CD4-positive, alpha-beta T cell treated with Interleukin-17A for 1 hour (primary cell): Measurements from ENCODE around the gene PTGS2.
"Not testable (repeated sequence)": the region's sequence is repeated elsewhere in the genome, so short reads cannot be mapped to it uniquely, and the experiment has no call there.

Source experiments
- DNase-seq: peaks from one replicate; pipeline ENCODE4 v3.0.0-alpha.2; 2020

The PTGS2 gene

GRCh38 chr1:186669784-186670183 is 10.4 kb downstream of the PTGS2 start:
- not testable (repeated sequence) for DNase-seq

GRCh38 chr1:186664217-186664616 is 16.0 kb downstream of the PTGS2 start:
- DNase-seq = not testable (repeated sequence)

GRCh38 chr1:186662752-186663151 is 17.5 kb downstream of the PTGS2 start:
- no peak for DNase-seq

- no peak for DNase-seq
These were observed 20.3 kb downstream of the PTGS2 start for GRCh38 chr1:186659890-186660341.

GRCh38 chr1:186658999-186659398 is 21.2 kb downstream of the PTGS2 start:
- no peak for DNase-seq

GRCh38 chr1:186657481-186657880 is 22.7 kb downstream of the PTGS2 start:
- DNase-seq = no peak

GRCh38 chr1:186655876-186656275 is 24.3 kb downstream of the PTGS2 start:
- DNase-seq = peak; percentile 22

- no peak for DNase-seq
These were observed 25.5 kb downstream of the PTGS2 start for GRCh38 chr1:186654741-186655140.

GRCh38 chr1:186653312-186653711 is 26.9 kb downstream of the PTGS2 start:
- DNase-seq = no peak

GRCh38 chr1:186648613-186649012 is 31.6 kb downstream of the PTGS2 start:
- no peak for DNase-seq

- DNase-seq = not testable (repeated sequence)
These were observed 32.2 kb downstream of the PTGS2 start for GRCh38 chr1:186647985-186648384.

- no peak for DNase-seq
These were observed 36.6 kb downstream of the PTGS2 start for GRCh38 chr1:186643614-186644013.

GRCh38 chr1:186637567-186637966 is 42.7 kb downstream of the PTGS2 start:
- DNase-seq = not testable (repeated sequence)

GRCh38 chr1:186636786-186637185 is 43.4 kb downstream of the PTGS2 start:
- no peak for DNase-seq

GRCh38 chr1:186634511-186634910 is 45.7 kb downstream of the PTGS2 start:
- DNase-seq = no peak

- no peak for DNase-seq
These were observed 47.1 kb downstream of the PTGS2 start for GRCh38 chr1:186633116-186633515.

- DNase-seq = no peak
These were observed 50.9 kb downstream of the PTGS2 start for GRCh38 chr1:186629341-186629740.

- DNase-seq = no peak
These were observed 51.3 kb downstream of the PTGS2 start for GRCh38 chr1:186628910-186629309.

GRCh38 chr1:186627019-186627418 is 53.2 kb downstream of the PTGS2 start:
- no peak for DNase-seq

- no peak for DNase-seq
These were observed 53.8 kb downstream of the PTGS2 start for GRCh38 chr1:186626356-186626932.

- DNase-seq = no peak
These were observed 56.7 kb downstream of the PTGS2 start for GRCh38 chr1:186623551-186623950.
